Activated T-cell treated with anti-CD3 and anti-CD28 coated beads, Interleukin-2, amount 50 U/mL, for 24 hours (primary cell): ENCODE data around the gene EPB41L2.

Experiments
- DNase-seq: peaks from one replicate; pipeline ENCODE4 v3.0.0-alpha.2; 2020
- H3K27ac Mint-ChIP-seq: 2 replicates; pipeline ENCODE4 v1.8.0; 2020; ENCODE audit warnings: mild to moderate bottlenecking, mixed read lengths
- H3K27me3 Mint-ChIP-seq: 2 replicates; pipeline ENCODE4 v1.8.0; 2020; ENCODE audit warnings: mixed read lengths
- H3K36me3 Mint-ChIP-seq: 2 replicates; pipeline ENCODE4 v1.8.0; 2020; ENCODE audit warnings: low read depth, mixed read lengths
- H3K4me1 Mint-ChIP-seq: 2 replicates; pipeline ENCODE4 v1.8.0; 2020; ENCODE audit warnings: low read depth, mixed read lengths
- H3K4me3 Mint-ChIP-seq: 2 replicates; pipeline ENCODE4 v1.8.0; 2020; ENCODE audit warnings: mild to moderate bottlenecking, moderate library complexity, mixed read lengths
- H3K9me3 Mint-ChIP-seq: 2 replicates; pipeline ENCODE4 v1.8.0; 2020; ENCODE audit warnings: mixed read lengths

Gene EPB41L2

GRCh38 chr6:130907687-130908086, 155.4 kb downstream of the EPB41L2 start:
- Mint-ChIP-seq H3K27ac (no peak overlapping the region), H3K36me3 (no peaks in the 10 kb centered on the region), H3K4me3 (no peak overlapping the region), H3K4me1 (peaks cover 6% of the 10 kb centered on the region), H3K9me3 (no peaks in the 10 kb centered on the region), H3K27me3 (no peaks in the 10 kb centered on the region)
- no peak for DNase-seq

- Mint-ChIP-seq H3K9me3 (no peaks in the 10 kb centered on the region), H3K4me1 (peaks cover 3% of the 10 kb centered on the region), H3K4me3 (no peak overlapping the region), H3K27me3 (no peaks in the 10 kb centered on the region), H3K36me3 (no peaks in the 10 kb centered on the region), H3K27ac (no peak overlapping the region)
- DNase-seq: no peak
These were observed 156.2 kb downstream of the EPB41L2 start for GRCh38 chr6:130906736-130907381.

GRCh38 chr6:130903602-130904001, 159.4 kb downstream of the EPB41L2 start:
- peaks cover 3% of the 10 kb centered on the region for H3K4me1 Mint-ChIP-seq
- H3K36me3 Mint-ChIP-seq: no peaks in the 10 kb centered on the region
- no peaks in the 10 kb centered on the region for H3K27me3 Mint-ChIP-seq
- H3K9me3 Mint-ChIP-seq: no peaks in the 10 kb centered on the region
- H3K4me3 Mint-ChIP-seq: no peak overlapping the region
- DNase-seq: no peak
- no peak overlapping the region for H3K27ac Mint-ChIP-seq

GRCh38 chr6:130903007-130903406, 160.0 kb downstream of the EPB41L2 start:
- no peak for DNase-seq
- Mint-ChIP-seq H3K27me3 (no peaks in the 10 kb centered on the region), H3K27ac (no peak overlapping the region), H3K9me3 (no peaks in the 10 kb centered on the region), H3K4me1 (peaks cover under 1% of the 10 kb centered on the region), H3K36me3 (no peaks in the 10 kb centered on the region), H3K4me3 (no peak overlapping the region)

- H3K36me3 Mint-ChIP-seq: no peaks in the 10 kb centered on the region
- DNase-seq: no peak
These were observed 162.1 kb downstream of the EPB41L2 start for GRCh38 chr6:130900913-130901312.

GRCh38 chr6:130896249-130896648, 166.8 kb downstream of the EPB41L2 start:
- Mint-ChIP-seq H3K9me3 (no peaks in the 10 kb centered on the region), H3K27me3 (no peaks in the 10 kb centered on the region), H3K27ac (no peak overlapping the region), H3K4me1 (no peaks in the 10 kb centered on the region), H3K4me3 (no peak overlapping the region), H3K36me3 (peaks cover 2% of the 10 kb centered on the region)
- DNase-seq: no peak

More at GRCh38 chr6:130900913-130901312, 162.1 kb downstream of the EPB41L2 start:
- Mint-ChIP-seq H3K4me3 (no peak overlapping the region), H3K9me3 (no peaks in the 10 kb centered on the region), H3K27ac (no peak overlapping the region), H3K27me3 (no peaks in the 10 kb centered on the region), H3K4me1 (no peaks in the 10 kb centered on the region)

- Mint-ChIP-seq H3K4me3 (no peak overlapping the region), H3K4me1 (no peaks in the 10 kb centered on the region), H3K27ac (no peak overlapping the region), H3K9me3 (no peaks in the 10 kb centered on the region), H3K27me3 (no peaks in the 10 kb centered on the region), H3K36me3 (peaks cover 2% of the 10 kb centered on the region)
- DNase-seq: no peak
These were observed 167.5 kb downstream of the EPB41L2 start for GRCh38 chr6:130895516-130895915.

GRCh38 chr6:130893766-130894165, 169.3 kb downstream of the EPB41L2 start:
- Mint-ChIP-seq H3K27ac (no peak overlapping the region), H3K27me3 (no peaks in the 10 kb centered on the region), H3K4me3 (no peak overlapping the region), H3K36me3 (peaks cover 5% of the 10 kb centered on the region), H3K4me1 (no peaks in the 10 kb centered on the region), H3K9me3 (no peaks in the 10 kb centered on the region)
- DNase-seq: no peak

GRCh38 chr6:130893277-130893676, 169.8 kb downstream of the EPB41L2 start:
- H3K9me3 Mint-ChIP-seq: no peaks in the 10 kb centered on the region
- H3K4me1 Mint-ChIP-seq: no peaks in the 10 kb centered on the region
- H3K36me3 Mint-ChIP-seq: peaks cover 5% of the 10 kb centered on the region
- no peak for DNase-seq
- no peaks in the 10 kb centered on the region for H3K27me3 Mint-ChIP-seq
- H3K27ac Mint-ChIP-seq: no peak overlapping the region
- H3K4me3 Mint-ChIP-seq: no peak overlapping the region

GRCh38 chr6:130890521-130890971, 172.5 kb downstream of the EPB41L2 start:
- peaks cover 5% of the 10 kb centered on the region for H3K36me3 Mint-ChIP-seq
- no peaks in the 10 kb centered on the region for H3K4me1 Mint-ChIP-seq
- no peaks in the 10 kb centered on the region for H3K9me3 Mint-ChIP-seq
- DNase-seq: no peak
- H3K27ac Mint-ChIP-seq: no peak overlapping the region
- no peak overlapping the region for H3K4me3 Mint-ChIP-seq
- no peaks in the 10 kb centered on the region for H3K27me3 Mint-ChIP-seq

GRCh38 chr6:130889423-130889822, 173.6 kb downstream of the EPB41L2 start:
- DNase-seq: no peak
- Mint-ChIP-seq H3K27me3 (no peaks in the 10 kb centered on the region), H3K4me1 (no peaks in the 10 kb centered on the region)

GRCh38 chr6:130888246-130888645, 174.8 kb downstream of the EPB41L2 start:
- DNase-seq: no peak
- H3K27me3 Mint-ChIP-seq: no peaks in the 10 kb centered on the region
- peaks cover 2% of the 10 kb centered on the region for H3K36me3 Mint-ChIP-seq
- H3K4me1 Mint-ChIP-seq: no peaks in the 10 kb centered on the region
- H3K27ac Mint-ChIP-seq: no peak overlapping the region
- H3K4me3 Mint-ChIP-seq: no peak overlapping the region
- H3K9me3 Mint-ChIP-seq: no peaks in the 10 kb centered on the region

More at GRCh38 chr6:130889423-130889822, 173.6 kb downstream of the EPB41L2 start:
- Mint-ChIP-seq H3K9me3 (no peaks in the 10 kb centered on the region), H3K27ac (no peak overlapping the region), H3K36me3 (peaks cover 5% of the 10 kb centered on the region), H3K4me3 (no peak overlapping the region)

GRCh38 chr6:130886966-130887365, 176.1 kb downstream of the EPB41L2 start:
- no peak overlapping the region for H3K27ac Mint-ChIP-seq
- H3K4me1 Mint-ChIP-seq: no peaks in the 10 kb centered on the region
- peaks cover 2% of the 10 kb centered on the region for H3K36me3 Mint-ChIP-seq
- no peak overlapping the region for H3K4me3 Mint-ChIP-seq
- no peak for DNase-seq
- H3K27me3 Mint-ChIP-seq: no peaks in the 10 kb centered on the region
- no peaks in the 10 kb centered on the region for H3K9me3 Mint-ChIP-seq

- Mint-ChIP-seq H3K4me3 (no peak overlapping the region), H3K4me1 (no peaks in the 10 kb centered on the region), H3K9me3 (no peaks in the 10 kb centered on the region), H3K27ac (no peak overlapping the region), H3K27me3 (no peaks in the 10 kb centered on the region), H3K36me3 (peaks cover 2% of the 10 kb centered on the region)
- peak; percentile 39 for DNase-seq
These were observed 177.5 kb downstream of the EPB41L2 start for GRCh38 chr6:130885392-130886192.

- no peak for DNase-seq
- H3K4me3 Mint-ChIP-seq: no peak overlapping the region
- H3K4me1 Mint-ChIP-seq: no peaks in the 10 kb centered on the region
- no peaks in the 10 kb centered on the region for H3K27me3 Mint-ChIP-seq
- no peak overlapping the region for H3K27ac Mint-ChIP-seq
- H3K36me3 Mint-ChIP-seq: no peaks in the 10 kb centered on the region
- H3K9me3 Mint-ChIP-seq: no peaks in the 10 kb centered on the region
These were observed 180.7 kb downstream of the EPB41L2 start for GRCh38 chr6:130882370-130882769.
